Mesendoderm (in vitro differentiated cells): Measurements from ENCODE around the gene ZNF350.
A peak's percentile ranks its signal among the peaks of the same experiment; 100 is the strongest.

ENCODE experiments used
- DNase-seq: peaks from one replicate; pipeline ENCODE4 v3.0.0; 2013
- H2AK5ac ChIP-seq: 2 replicates; pipeline ENCODE4 v1.6.1; 2013; ENCODE audit warnings: low read length, inconsistent platforms
- H2BK120ac ChIP-seq: 2 replicates; pipeline ENCODE4 v1.6.1; 2013; ENCODE audit warnings: low read depth, mild to moderate bottlenecking, low read length, moderate library complexity, mixed read lengths
- H2BK15ac ChIP-seq: replicated peaks from 2 replicates; pipeline ENCODE4 v1.6.1; 2013; ENCODE audit warnings: low read depth, mild to moderate bottlenecking, moderate library complexity
- H2BK5ac ChIP-seq: 2 replicates; pipeline ENCODE4 v1.6.1; 2013; ENCODE audit warnings: low read length, inconsistent platforms
- H3K18ac ChIP-seq: 2 replicates; pipeline ENCODE4 v1.6.1; 2013; ENCODE audit warnings: mild to moderate bottlenecking, low read length, mixed read lengths
- H3K23ac ChIP-seq: one replicate; pipeline ENCODE4 v1.6.1; 2013; ENCODE audit warnings: low read length
- H3K27ac ChIP-seq: 2 replicates; pipeline ENCODE4 v1.5.1; 2013; ENCODE audit warnings: low read depth, mild to moderate bottlenecking, inconsistent platforms, low read length, moderate library complexity
- H3K27me3 ChIP-seq: 2 replicates; pipeline ENCODE4 v1.6.1; 2013; ENCODE audit warnings: low read length, control low read depth, mild to moderate bottlenecking, inconsistent platforms; ENCODE audit not compliant: insufficient read depth, poor library complexity
- H3K36me3 ChIP-seq: 2 replicates; pipeline ENCODE4 v1.6.1; 2013; ENCODE audit warnings: low read length, inconsistent platforms; ENCODE audit not compliant: control insufficient read depth, insufficient read depth
- H3K4ac ChIP-seq: one replicate; pipeline ENCODE4 v1.6.1; 2013; ENCODE audit warnings: low read depth, mild to moderate bottlenecking, low read length, moderate library complexity
- H3K4me1 ChIP-seq: 2 replicates; pipeline ENCODE4 v1.6.1; 2013; ENCODE audit warnings: low read depth, low read length, inconsistent platforms; ENCODE audit not compliant: control insufficient read depth
- H3K4me2 ChIP-seq: 2 replicates; pipeline ENCODE4 v1.6.1; 2013; ENCODE audit warnings: low read length
- H3K4me3 ChIP-seq: 2 replicates; pipeline ENCODE4 v1.5.1; 2013; ENCODE audit warnings: mild to moderate bottlenecking, low read length
- H3K56ac ChIP-seq: one replicate; pipeline ENCODE4 v1.6.1; 2013; ENCODE audit warnings: low read length
- H3K79me1 ChIP-seq: 2 replicates; pipeline ENCODE4 v1.6.1; 2013; ENCODE audit warnings: low read length, inconsistent platforms
- H3K79me2 ChIP-seq: 2 replicates; pipeline ENCODE4 v1.6.1; 2013; ENCODE audit warnings: mild to moderate bottlenecking, low read length; ENCODE audit not compliant: control insufficient read depth, insufficient read depth
- H3K9ac ChIP-seq: 2 replicates; pipeline ENCODE4 v1.6.1; 2013; ENCODE audit warnings: low read length, inconsistent platforms
- H4K5ac ChIP-seq: one replicate; pipeline ENCODE4 v1.6.1; 2013; ENCODE audit warnings: low read length
- H4K8ac ChIP-seq: one replicate; pipeline ENCODE4 v1.6.1; 2013; ENCODE audit warnings: low read depth, mild to moderate bottlenecking, control low read depth, low read length, moderate library complexity
- WGBS: extraction: QIAGEN DNeasy Blood & Tissue Kit; methylation state at CpG from one replicate; pipeline ENCODE4 v1.1.7; 2013; ENCODE audit warnings: low lambda C conversion rate, missing lambda C conversion rate; ENCODE audit not compliant: insufficient coverage; ENCODE audit errors: extremely low coverage; 5-methylcytosine and 5-hydroxymethylcytosine counted together

Gene ZNF350

GRCh38 chr19:51926426-51926783 is 60.2 kb downstream of the ZNF350 start:
- Histone ChIP-seq H3K27ac (no peak overlapping the region), H2AK5ac (no peak overlapping the region), H3K36me3 (no peaks in the 10 kb centered on the region), H3K56ac (peak overlapping the region; percentile 51), H3K4ac (no peak overlapping the region), H2BK15ac (no peak overlapping the region), H3K79me2 (peaks cover 11% of the 10 kb centered on the region), H3K4me3 (no peak overlapping the region), H3K18ac (peak overlapping the region; percentile 83), H3K27me3 (no peaks in the 10 kb centered on the region), H4K5ac (no peak overlapping the region), H3K4me2 (peak overlapping the region; percentile 32), H3K9ac (no peak overlapping the region), H4K8ac (no peak overlapping the region), H2BK5ac (no peak overlapping the region), H2BK120ac (no peak overlapping the region), H3K79me1 (peaks cover 3% of the 10 kb centered on the region), H3K4me1 (peaks cover 2% of the 10 kb centered on the region), H3K23ac (no peak overlapping the region)
- no CpG with 5 or more reads among the region's 11 CpGs for WGBS
- no peak for DNase-seq

DNA sequence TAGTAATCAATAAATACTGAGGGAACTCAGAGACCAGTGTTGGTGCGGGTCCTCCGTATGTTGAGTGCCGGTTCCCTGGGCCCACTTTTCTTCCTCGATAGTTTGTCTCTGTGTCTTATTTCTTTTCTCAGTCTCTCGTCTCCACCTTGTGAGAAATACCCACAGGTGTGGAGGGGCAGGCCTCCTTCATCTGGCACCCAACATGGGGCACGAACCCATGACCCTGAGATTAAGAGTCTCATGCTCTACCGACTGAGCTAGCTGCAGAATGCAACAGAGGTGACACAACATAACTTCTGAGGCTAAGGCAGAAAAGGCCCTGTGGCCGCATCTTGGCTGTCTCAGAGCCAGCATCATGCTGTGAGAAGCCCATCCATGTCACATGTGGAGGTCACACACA is 64.7 kb downstream of the ZNF350 start:
- Histone ChIP-seq H4K8ac (no peak overlapping the region), H3K4me3 (no peak overlapping the region), H3K4me1 (no peaks in the 10 kb centered on the region), H3K79me2 (no peaks in the 10 kb centered on the region), H3K9ac (no peak overlapping the region), H3K27ac (no peak overlapping the region), H3K27me3 (no peaks in the 10 kb centered on the region), H2BK5ac (no peak overlapping the region), H3K56ac (no peak overlapping the region), H3K4ac (no peak overlapping the region), H4K5ac (no peak overlapping the region), H3K79me1 (no peaks in the 10 kb centered on the region), H3K23ac (no peak overlapping the region), H3K4me2 (no peak overlapping the region), H2BK120ac (no peak overlapping the region), H2BK15ac (no peak overlapping the region), H3K18ac (no peak overlapping the region), H2AK5ac (no peak overlapping the region), H3K36me3 (no peaks in the 10 kb centered on the region)
- no peak for DNase-seq
- no CpG with 5 or more reads among the region's 8 CpGs for WGBS

DNA sequence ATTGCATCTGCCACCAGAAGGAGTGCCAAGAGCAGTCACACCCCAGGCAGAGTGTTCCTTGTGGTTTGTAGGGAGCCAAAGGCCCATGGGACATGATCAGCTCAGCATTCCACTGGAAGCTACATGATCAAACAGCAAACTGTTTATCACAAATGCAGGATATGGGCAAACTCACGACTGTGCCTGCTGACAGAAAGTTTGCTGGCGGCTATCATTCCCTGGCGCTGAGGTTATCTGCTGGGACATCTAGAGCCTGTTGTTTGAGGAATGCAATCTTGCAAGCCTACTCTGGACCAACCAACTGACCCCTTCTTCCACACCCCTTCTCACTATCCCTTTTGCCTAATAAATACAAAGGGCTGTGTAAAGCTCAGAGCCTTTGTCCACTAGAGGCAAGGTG is 67.0 kb downstream of the ZNF350 start:
- Histone ChIP-seq H3K4me1 (no peaks in the 10 kb centered on the region), H4K5ac (no peak overlapping the region), H3K18ac (no peak overlapping the region), H3K9ac (no peak overlapping the region), H3K79me2 (no peaks in the 10 kb centered on the region), H3K79me1 (no peaks in the 10 kb centered on the region), H3K36me3 (no peaks in the 10 kb centered on the region), H2BK120ac (no peak overlapping the region), H4K8ac (no peak overlapping the region), H3K4me2 (no peak overlapping the region), H2AK5ac (no peak overlapping the region), H3K56ac (no peak overlapping the region), H3K27ac (no peak overlapping the region), H3K4me3 (no peak overlapping the region), H3K4ac (no peak overlapping the region), H2BK15ac (no peak overlapping the region), H2BK5ac (no peak overlapping the region), H3K23ac (no peak overlapping the region), H3K27me3 (no peaks in the 10 kb centered on the region)
- no peak for DNase-seq
- no CpG with 5 or more reads among the region's 3 CpGs for WGBS

- no peak overlapping the region for H3K23ac ChIP-seq
- no peak overlapping the region for H2BK120ac ChIP-seq
- no peak overlapping the region for H3K4me2 ChIP-seq
- no peak overlapping the region for H4K8ac ChIP-seq
- H3K4ac ChIP-seq: no peak overlapping the region
- H3K4me1 ChIP-seq: no peaks in the 10 kb centered on the region
- H3K27ac ChIP-seq: no peak overlapping the region
- no peaks in the 10 kb centered on the region for H3K79me1 ChIP-seq
- H3K18ac ChIP-seq: no peak overlapping the region
- peak overlapping the region; percentile 15 for H3K4me3 ChIP-seq
- WGBS: no CpG with 5 or more reads among the region's 1 CpG
- H2BK5ac ChIP-seq: no peak overlapping the region
- no peak overlapping the region for H2BK15ac ChIP-seq
- H3K27me3 ChIP-seq: no peaks in the 10 kb centered on the region
- DNase-seq: no peak
- no peak overlapping the region for H3K9ac ChIP-seq
- no peak overlapping the region for H2AK5ac ChIP-seq
- no peaks in the 10 kb centered on the region for H3K36me3 ChIP-seq
- no peak overlapping the region for H4K5ac ChIP-seq
- H3K56ac ChIP-seq: no peak overlapping the region
- no peaks in the 10 kb centered on the region for H3K79me2 ChIP-seq
Observed at GRCh38 chr19:51916167-51916566, 70.5 kb downstream of the ZNF350 start.

- Histone ChIP-seq H2BK15ac (no peak overlapping the region), H3K27ac (no peak overlapping the region), H3K36me3 (no peaks in the 10 kb centered on the region), H3K79me2 (no peaks in the 10 kb centered on the region), H3K4me2 (no peak overlapping the region), H3K4ac (no peak overlapping the region), H3K79me1 (no peaks in the 10 kb centered on the region), H3K56ac (no peak overlapping the region), H3K23ac (no peak overlapping the region), H3K18ac (no peak overlapping the region), H2AK5ac (no peak overlapping the region), H2BK120ac (no peak overlapping the region), H3K27me3 (no peaks in the 10 kb centered on the region), H4K5ac (no peak overlapping the region), H3K4me1 (no peaks in the 10 kb centered on the region), H3K4me3 (no peak overlapping the region), H4K8ac (no peak overlapping the region), H2BK5ac (no peak overlapping the region), H3K9ac (no peak overlapping the region)
- WGBS: no CpG with 5 or more reads among the region's 5 CpGs
- DNase-seq: no peak
Observed at GRCh38 chr19:51915324-51915867, 71.2 kb downstream of the ZNF350 start.
